Measurements from ENCODE around the gene MOB3A.

- TF ChIP-seq CTCF (IDR thresholded peaks at IDR 0.05) (no peak), POLR2A (IDR thresholded peaks at IDR 0.05) (peak in 1 of 2 donors; percentile 57)
These were observed 63.7 kb downstream of the MOB3A start for GRCh38 chr19:2032296-2032941.

Data from adrenal gland (tissue), 5 donors.